Astrocyte (in vitro differentiated cells and primary cell): ENCODE measurements around the gene FLYWCH1. TPM values are rescaled to one million over a fixed set of nuclear protein-coding genes. Genes with fewer than 3 reads are reported as not detected.

Source experiments
- DNase-seq: peaks from one replicate; pipeline ENCODE4 v3.0.0-alpha.2; 2010; ENCODE audit warnings: low read depth
- FAIRE-seq: peaks from 2 replicates; lab custom pipeline; 2011; peaks lifted over from hg19 to GRCh38; lab: Jason Lieb, UNC
- H2AFZ ChIP-seq: 2 replicates; pipeline ENCODE4 v1.6.0; 2012; ENCODE audit warnings: low read depth, low read length, inconsistent platforms
- H3K27ac ChIP-seq: 2 replicates; pipeline ENCODE4 v1.5.1; 2011; ENCODE audit warnings: low read depth, low read length, inconsistent platforms
- H3K27me3 ChIP-seq: 2 replicates; pipeline ENCODE4 v1.6.0; 2011; ENCODE audit warnings: low read length, inconsistent platforms; ENCODE audit not compliant: insufficient read depth
- H3K36me3 ChIP-seq: 2 replicates; pipeline ENCODE4 v1.5.1; 2011; ENCODE audit warnings: low read length, inconsistent platforms; ENCODE audit not compliant: insufficient read depth
- H3K4me1 ChIP-seq: 2 replicates; pipeline ENCODE4 v1.5.1; 2011; ENCODE audit warnings: low read length, inconsistent platforms; ENCODE audit not compliant: insufficient read depth
- H3K4me2 ChIP-seq: 2 replicates; pipeline ENCODE4 v1.6.0; 2012; ENCODE audit warnings: low read length, inconsistent platforms
- H3K4me3 ChIP-seq: 2 replicates; pipeline ENCODE4 v1.5.1; 2011; ENCODE audit warnings: low read depth, mild to moderate bottlenecking, low read length, inconsistent platforms; ENCODE audit not compliant: insufficient read depth
- H3K79me2 ChIP-seq: 2 replicates; pipeline ENCODE4 v1.6.0; 2012; ENCODE audit warnings: mild to moderate bottlenecking, low read length, inconsistent platforms; ENCODE audit not compliant: insufficient read depth
- H3K9ac ChIP-seq: 2 replicates; pipeline ENCODE4 v1.6.0; 2012; ENCODE audit warnings: mild to moderate bottlenecking, low read length, inconsistent platforms
- H3K9me3 ChIP-seq: 2 replicates; pipeline ENCODE4 v1.5.1; 2012; ENCODE audit warnings: low read depth, mild to moderate bottlenecking, low read length, inconsistent platforms; ENCODE audit not compliant: insufficient read depth
- H4K20me1 ChIP-seq: 2 replicates; pipeline ENCODE4 v1.6.0; 2012; ENCODE audit warnings: low read length, inconsistent platforms; ENCODE audit not compliant: insufficient read depth
- H3K27ac Mint-ChIP-seq: one replicate; pipeline ENCODE4 v1.8.0; 2021; ENCODE audit warnings: mild to moderate bottlenecking, mixed read lengths; ENCODE audit not compliant: unreplicated experiment
- H3K27me3 Mint-ChIP-seq: one replicate; pipeline ENCODE4 v1.8.0; 2021; ENCODE audit warnings: low read depth, mixed read lengths; ENCODE audit not compliant: unreplicated experiment
- H3K36me3 Mint-ChIP-seq: one replicate; pipeline ENCODE4 v1.8.0; 2021; ENCODE audit warnings: low read depth, mixed read lengths; ENCODE audit not compliant: unreplicated experiment
- H3K4me1 Mint-ChIP-seq: one replicate; pipeline ENCODE4 v1.8.0; 2021; ENCODE audit warnings: low read depth, mixed read lengths; ENCODE audit not compliant: unreplicated experiment
- H3K4me3 Mint-ChIP-seq: one replicate; pipeline ENCODE4 v1.8.0; 2021; ENCODE audit warnings: mild to moderate bottlenecking, moderate library complexity, mixed read lengths; ENCODE audit not compliant: unreplicated experiment
- H3K9me3 Mint-ChIP-seq: one replicate; pipeline ENCODE4 v1.8.0; 2021; ENCODE audit warnings: mild to moderate bottlenecking, mixed read lengths; ENCODE audit not compliant: unreplicated experiment
- EZH2 ChIP-seq: IDR thresholded peaks from 2 replicates; pipeline ENCODE4 v1.6.1; 2012; ENCODE audit warnings: mild to moderate bottlenecking, low read length, inconsistent platforms; ENCODE audit not compliant: insufficient read depth
- total RNA-seq: library from RNA; stranded (reverse); gene quantifications from 2 replicates; pipeline ENCODE4 v1.2.1, GENCODE V29; 2021
- TF ChIP-seq, protein P1 (sequence below): IDR thresholded peaks from 2 replicates; pipeline ENCODE4 v1.5.1; 2011; ENCODE audit warnings: low read depth, mild to moderate bottlenecking, inconsistent platforms, low read length, moderate library complexity; ENCODE audit not compliant: insufficient read depth

FLYWCH1 gene
- total RNA-seq, 1 donor from 2014 or later = 58.9 TPM

DNA sequence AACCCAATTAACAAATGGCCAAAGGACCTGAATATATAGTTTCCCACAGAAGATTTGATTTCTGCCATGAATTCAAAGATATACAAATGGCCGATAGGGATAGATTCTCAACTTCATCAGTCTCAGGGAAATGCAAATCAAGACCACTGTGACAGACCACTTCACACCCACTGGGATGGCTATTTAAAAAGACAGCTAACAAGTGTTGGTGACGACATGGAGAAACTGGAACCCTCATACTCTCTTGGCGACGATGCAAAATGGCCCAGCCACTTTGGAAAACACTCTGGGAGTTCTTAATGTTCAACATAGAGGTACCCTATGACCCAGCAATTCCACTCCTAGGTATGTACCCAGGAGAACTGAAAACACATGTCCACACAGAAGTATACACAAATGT is 34.9 kb downstream of the FLYWCH1 start:
- DNase-seq (no peak), FAIRE-seq (no peak)
- H3K36me3 ChIP-seq = peaks cover 2% of the 10 kb centered on the region
- H3K9ac ChIP-seq = no peak overlapping the region
- H3K79me2 ChIP-seq = no peaks in the 10 kb centered on the region
- Mint-ChIP-seq H3K27ac (no peak overlapping the region), H3K9me3 (no peaks in the 10 kb centered on the region), H3K36me3 (peaks cover 30% of the 10 kb centered on the region), H3K4me1 (no peaks in the 10 kb centered on the region), H3K4me3 (no peak overlapping the region), H3K27me3 (no peaks in the 10 kb centered on the region)
- no peaks in the 10 kb centered on the region for H3K27me3 ChIP-seq
- H3K4me2 ChIP-seq = no peak overlapping the region
- H3K4me3 ChIP-seq = no peak overlapping the region
- no peaks in the 10 kb centered on the region for H3K4me1 ChIP-seq
- no peaks in the 10 kb centered on the region for H4K20me1 ChIP-seq
- no peak overlapping the region for H2AFZ ChIP-seq
- no peak overlapping the region for H3K27ac ChIP-seq
- no peaks in the 10 kb centered on the region for H3K9me3 ChIP-seq
- TF ChIP-seq, protein P1, sequence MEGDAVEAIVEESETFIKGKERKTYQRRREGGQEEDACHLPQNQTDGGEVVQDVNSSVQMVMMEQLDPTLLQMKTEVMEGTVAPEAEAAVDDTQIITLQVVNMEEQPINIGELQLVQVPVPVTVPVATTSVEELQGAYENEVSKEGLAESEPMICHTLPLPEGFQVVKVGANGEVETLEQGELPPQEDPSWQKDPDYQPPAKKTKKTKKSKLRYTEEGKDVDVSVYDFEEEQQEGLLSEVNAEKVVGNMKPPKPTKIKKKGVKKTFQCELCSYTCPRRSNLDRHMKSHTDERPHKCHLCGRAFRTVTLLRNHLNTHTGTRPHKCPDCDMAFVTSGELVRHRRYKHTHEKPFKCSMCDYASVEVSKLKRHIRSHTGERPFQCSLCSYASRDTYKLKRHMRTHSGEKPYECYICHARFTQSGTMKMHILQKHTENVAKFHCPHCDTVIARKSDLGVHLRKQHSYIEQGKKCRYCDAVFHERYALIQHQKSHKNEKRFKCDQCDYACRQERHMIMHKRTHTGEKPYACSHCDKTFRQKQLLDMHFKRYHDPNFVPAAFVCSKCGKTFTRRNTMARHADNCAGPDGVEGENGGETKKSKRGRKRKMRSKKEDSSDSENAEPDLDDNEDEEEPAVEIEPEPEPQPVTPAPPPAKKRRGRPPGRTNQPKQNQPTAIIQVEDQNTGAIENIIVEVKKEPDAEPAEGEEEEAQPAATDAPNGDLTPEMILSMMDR = no peak
- no peak for TF ChIP-seq EZH2

DNA sequence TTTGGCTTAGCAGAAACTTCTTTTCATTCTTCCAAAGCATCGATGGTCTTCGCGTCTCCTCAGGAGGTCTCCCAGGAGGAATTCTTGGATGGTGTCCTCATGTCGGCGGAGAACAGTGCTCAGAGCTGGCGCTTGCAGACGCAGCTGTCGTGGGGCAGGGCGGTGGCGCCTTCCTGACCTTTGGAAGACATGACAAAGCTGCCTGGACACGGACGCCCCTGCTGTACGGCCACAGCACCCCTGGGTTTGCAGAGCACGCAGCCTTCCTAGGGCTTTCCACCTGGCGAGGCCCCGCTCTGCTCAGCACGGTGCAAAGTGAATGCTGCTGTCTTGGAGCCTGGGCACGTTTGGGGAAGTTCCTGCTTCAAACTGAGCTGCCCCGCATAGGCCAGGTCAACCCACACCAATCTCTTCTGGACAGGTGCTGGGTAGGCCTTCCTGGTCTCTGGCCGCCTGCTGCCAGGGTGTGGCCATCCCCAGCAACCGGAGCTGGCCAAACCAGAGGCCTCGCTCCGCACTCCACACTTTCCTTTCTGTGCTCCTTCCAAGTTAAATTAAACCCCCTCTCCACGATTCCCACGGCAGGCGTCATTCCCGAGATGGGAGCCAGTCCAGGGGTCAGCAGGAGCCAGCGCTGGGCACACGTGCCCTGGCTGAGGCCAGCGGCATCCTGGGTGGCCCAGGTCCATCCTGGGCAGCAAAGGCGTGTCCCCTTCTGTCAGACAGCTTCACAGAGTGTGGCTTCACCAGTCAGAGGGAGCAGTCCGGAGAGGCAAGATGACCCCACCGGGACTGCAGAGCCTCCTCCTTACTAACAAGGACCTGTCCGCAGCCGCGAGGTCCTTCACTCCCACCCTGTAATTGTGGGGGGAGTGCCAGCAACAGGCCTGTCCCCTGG is 37.3 kb downstream of the FLYWCH1 start:
- Histone ChIP-seq H3K4me1 (no peaks in the 10 kb centered on the region), H3K27ac (no peak overlapping the region), H2AFZ (no peak overlapping the region), H3K27me3 (no peaks in the 10 kb centered on the region), H3K79me2 (no peaks in the 10 kb centered on the region), H3K9me3 (no peaks in the 10 kb centered on the region), H3K9ac (no peak overlapping the region), H3K36me3 (no peaks in the 10 kb centered on the region), H3K4me2 (no peak overlapping the region), H3K4me3 (no peak overlapping the region), H4K20me1 (no peaks in the 10 kb centered on the region)
- Mint-ChIP-seq H3K36me3 (peaks cover 20% of the 10 kb centered on the region), H3K27me3 (peaks cover 3% of the 10 kb centered on the region), H3K27ac (no peak overlapping the region), H3K4me3 (no peak overlapping the region), H3K9me3 (no peaks in the 10 kb centered on the region), H3K4me1 (no peaks in the 10 kb centered on the region)
- DNase-seq (no peak), FAIRE-seq (no peak)
- TF ChIP-seq EZH2 = no peak
- TF ChIP-seq, protein P1 = no peak
